ENCODE results near the gene SEC14L5. TPM values are rescaled to one million over a fixed set of nuclear protein-coding genes. Genes with fewer than 3 reads are reported as not detected.
"Not testable (repeated sequence)": the region's sequence is repeated elsewhere in the genome, so short reads cannot be mapped to it uniquely, and the experiment has no call there.

SEC14L5 gene
- total RNA-seq, 1 donor from 2014 or later = not detected

DNA sequence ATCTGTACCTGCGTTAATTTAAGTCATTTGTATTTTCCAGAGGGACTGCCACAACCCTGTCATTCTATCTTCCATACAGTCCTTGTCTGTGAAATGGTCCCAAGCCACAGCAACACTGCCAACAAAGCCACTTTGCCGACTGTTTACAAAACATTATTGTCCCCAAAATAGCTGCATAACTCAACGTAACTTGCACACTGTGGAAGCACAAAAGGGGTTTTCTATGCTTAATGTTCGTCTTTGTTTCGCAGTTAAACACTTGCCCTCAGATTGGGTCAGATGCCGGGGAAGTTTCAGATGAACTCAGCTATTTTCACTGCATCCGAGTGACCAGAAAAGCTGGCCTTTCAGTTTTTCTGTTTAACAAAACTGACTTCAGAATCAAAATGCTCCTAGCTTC lies 4.6 kb downstream of the SEC14L5 start:
- Histone ChIP-seq H3K36me3 (ENCODE audit: control insufficient read depth, insufficient read depth, low read length) (no peaks in the 10 kb centered on the region), H3K27me3 (ENCODE audit: control insufficient read depth, insufficient read depth, low read length) (peaks cover 11% of the 10 kb centered on the region), H3K4me3 (ENCODE audit: low read depth, low read length) (no peak overlapping the region)
- DNase-seq (ENCODE audit: low read depth) = no peak
- TF ChIP-seq, protein P1, sequence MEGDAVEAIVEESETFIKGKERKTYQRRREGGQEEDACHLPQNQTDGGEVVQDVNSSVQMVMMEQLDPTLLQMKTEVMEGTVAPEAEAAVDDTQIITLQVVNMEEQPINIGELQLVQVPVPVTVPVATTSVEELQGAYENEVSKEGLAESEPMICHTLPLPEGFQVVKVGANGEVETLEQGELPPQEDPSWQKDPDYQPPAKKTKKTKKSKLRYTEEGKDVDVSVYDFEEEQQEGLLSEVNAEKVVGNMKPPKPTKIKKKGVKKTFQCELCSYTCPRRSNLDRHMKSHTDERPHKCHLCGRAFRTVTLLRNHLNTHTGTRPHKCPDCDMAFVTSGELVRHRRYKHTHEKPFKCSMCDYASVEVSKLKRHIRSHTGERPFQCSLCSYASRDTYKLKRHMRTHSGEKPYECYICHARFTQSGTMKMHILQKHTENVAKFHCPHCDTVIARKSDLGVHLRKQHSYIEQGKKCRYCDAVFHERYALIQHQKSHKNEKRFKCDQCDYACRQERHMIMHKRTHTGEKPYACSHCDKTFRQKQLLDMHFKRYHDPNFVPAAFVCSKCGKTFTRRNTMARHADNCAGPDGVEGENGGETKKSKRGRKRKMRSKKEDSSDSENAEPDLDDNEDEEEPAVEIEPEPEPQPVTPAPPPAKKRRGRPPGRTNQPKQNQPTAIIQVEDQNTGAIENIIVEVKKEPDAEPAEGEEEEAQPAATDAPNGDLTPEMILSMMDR (IDR thresholded peaks at IDR 0.05; ENCODE audit: insufficient read depth, low read length, poor library complexity, severe bottlenecking) = no peak

DNA sequence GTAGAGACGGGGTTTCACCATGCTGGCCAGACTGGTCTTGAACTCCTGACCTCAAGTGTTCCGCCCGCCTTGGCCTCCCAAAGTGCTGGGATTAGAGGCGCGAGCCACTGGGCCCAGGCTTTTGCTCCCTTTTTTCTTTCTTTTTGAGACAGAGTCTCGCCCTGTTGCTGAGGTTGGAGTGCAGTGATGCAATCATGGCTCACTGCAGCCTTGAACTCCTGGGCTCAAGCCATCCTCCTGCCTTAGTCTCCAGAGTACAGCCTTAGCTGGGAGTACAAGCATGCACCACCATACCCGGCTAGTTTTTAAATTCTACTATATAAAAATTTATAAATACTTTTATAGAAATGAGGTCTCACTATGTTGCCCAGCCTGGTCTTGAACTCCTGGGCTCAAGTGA lies 5.4 kb downstream of the SEC14L5 start:
- H3K36me3 ChIP-seq (ENCODE audit: control insufficient read depth, insufficient read depth, low read length); H3K27me3 ChIP-seq (ENCODE audit: control insufficient read depth, insufficient read depth, low read length); H3K4me3 ChIP-seq (ENCODE audit: low read depth, low read length); DNase-seq (ENCODE audit: low read depth): not testable (repeated sequence)

DNA sequence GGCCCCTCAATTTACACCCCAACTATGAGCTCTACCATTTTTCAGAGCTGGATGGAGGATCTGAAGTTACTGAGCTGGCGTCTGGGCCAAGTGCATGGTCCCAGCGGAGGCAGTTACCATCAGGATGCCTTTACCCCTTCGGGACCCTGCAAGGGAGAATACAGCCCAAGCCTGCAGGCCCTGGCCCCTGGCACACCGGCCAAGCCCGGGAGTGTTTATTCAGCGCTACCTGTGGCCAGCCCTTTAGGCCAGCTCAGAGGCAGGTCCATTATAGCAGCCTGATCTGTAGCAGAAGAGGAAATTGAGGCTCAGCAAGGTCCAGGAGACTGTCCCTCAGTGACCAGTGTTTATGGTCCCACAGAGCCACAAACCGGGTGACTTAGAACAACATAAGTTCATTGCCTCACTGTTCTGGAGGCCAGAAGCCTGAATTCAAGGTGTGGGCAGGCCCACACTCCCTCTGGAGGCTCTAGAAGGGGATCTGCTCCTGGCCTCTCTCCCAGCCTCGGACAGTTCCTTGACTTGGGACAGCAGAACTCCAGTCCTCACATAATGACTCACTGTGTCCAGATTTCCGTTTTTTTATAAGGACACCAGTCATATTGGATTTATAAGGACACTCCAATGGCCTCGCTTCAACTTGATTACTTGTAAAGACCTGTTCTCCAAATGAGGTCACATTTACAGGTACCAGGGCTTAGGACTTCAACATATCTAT lies 8.8 kb downstream of the SEC14L5 start:
- Histone ChIP-seq H3K36me3 (ENCODE audit: control insufficient read depth, insufficient read depth, low read length) (no peaks in the 10 kb centered on the region), H3K4me3 (ENCODE audit: low read depth, low read length) (no peak overlapping the region), H3K27me3 (ENCODE audit: control insufficient read depth, insufficient read depth, low read length) (no peaks in the 10 kb centered on the region)
- DNase-seq (ENCODE audit: low read depth) = no peak
- TF ChIP-seq, protein P1 (IDR thresholded peaks at IDR 0.05; ENCODE audit: insufficient read depth, low read length, poor library complexity, severe bottlenecking) = no peak

DNA sequence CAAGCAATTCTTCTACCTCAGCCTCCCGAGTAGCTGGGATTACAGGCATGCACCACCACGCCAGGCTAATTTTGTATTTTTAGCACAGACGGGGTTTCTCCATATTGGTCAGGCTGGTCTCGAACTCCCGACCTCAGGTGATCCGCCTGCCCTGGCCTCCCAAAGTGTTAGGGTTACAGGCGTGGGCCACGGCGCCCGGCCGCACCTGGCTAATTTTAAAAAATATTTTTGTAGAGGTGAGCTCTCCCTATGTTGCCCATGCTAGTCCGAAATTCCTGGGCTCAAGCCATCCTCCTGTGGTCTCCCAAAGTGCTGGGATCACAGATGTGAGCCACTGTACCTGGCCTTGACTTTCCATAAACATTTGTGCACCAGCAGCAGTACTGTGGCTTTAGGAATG lies 10.1 kb downstream of the SEC14L5 start:
- H3K4me3 ChIP-seq (ENCODE audit: low read depth, low read length); DNase-seq (ENCODE audit: low read depth); H3K36me3 ChIP-seq (ENCODE audit: control insufficient read depth, insufficient read depth, low read length); H3K27me3 ChIP-seq (ENCODE audit: control insufficient read depth, insufficient read depth, low read length): not testable (repeated sequence)

DNA sequence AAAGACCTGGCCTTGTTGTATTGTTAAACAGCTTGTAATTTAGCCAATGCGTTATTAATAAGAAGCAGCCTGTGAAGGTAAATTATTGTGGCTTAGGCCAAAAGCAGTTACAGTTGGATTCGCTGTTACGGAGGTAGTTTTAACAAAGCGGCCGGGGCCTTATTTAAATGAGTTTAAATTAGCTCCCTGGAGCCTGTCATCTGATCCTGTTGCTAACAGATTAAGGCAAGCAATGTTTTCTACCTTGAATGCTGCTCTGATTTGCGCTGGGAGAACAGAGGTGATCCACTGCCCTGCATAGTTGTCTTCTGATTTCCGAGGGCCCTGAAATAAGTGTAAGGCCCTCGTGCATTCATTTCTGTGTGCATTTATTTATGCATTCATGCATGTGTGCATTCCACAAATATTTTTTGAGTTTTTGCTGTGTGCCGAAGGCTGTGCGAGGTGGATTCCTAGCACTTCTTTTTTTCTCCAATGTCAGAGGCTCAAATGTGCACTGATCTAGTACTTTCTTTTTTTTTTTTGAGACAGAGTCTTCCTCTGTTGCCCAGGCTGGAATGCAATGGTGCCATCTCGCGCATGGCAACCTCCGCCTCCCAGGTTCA lies 10.9 kb downstream of the SEC14L5 start:
- Histone ChIP-seq H3K4me3 (ENCODE audit: low read depth, low read length) (no peak overlapping the region), H3K27me3 (ENCODE audit: control insufficient read depth, insufficient read depth, low read length) (no peaks in the 10 kb centered on the region), H3K36me3 (ENCODE audit: control insufficient read depth, insufficient read depth, low read length) (no peaks in the 10 kb centered on the region)
- no peak for DNase-seq (ENCODE audit: low read depth)
- TF ChIP-seq, protein P1 (IDR thresholded peaks at IDR 0.05; ENCODE audit: insufficient read depth, low read length, poor library complexity, severe bottlenecking) = no peak

DNA sequence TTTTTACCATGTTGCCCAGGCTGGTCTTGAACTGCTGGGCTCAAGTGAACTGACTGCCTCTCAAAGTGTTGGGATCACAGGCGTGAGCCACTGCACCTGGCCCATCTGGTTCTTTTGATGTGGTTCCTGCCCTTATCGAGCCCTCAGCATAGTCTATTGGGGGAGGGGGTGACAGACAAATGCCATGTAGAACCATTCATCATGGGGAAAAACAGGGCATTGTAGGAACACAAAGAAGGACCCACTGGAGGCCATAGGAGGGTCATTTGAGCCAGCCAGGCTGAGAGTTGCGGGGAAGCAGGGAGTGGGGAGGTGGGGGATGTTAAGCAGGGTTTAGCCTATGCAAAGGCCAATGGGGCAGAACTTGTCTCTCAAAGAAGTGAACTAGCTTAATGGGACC lies 11.9 kb downstream of the SEC14L5 start:
- TF ChIP-seq, protein P1 (IDR thresholded peaks at IDR 0.05; ENCODE audit: insufficient read depth, low read length, poor library complexity, severe bottlenecking) = no peak
- no peak overlapping the region for H3K4me3 ChIP-seq (ENCODE audit: low read depth, low read length)
- H3K36me3 ChIP-seq (ENCODE audit: control insufficient read depth, insufficient read depth, low read length) = no peaks in the 10 kb centered on the region
- H3K27me3 ChIP-seq (ENCODE audit: control insufficient read depth, insufficient read depth, low read length) = no peaks in the 10 kb centered on the region
- DNase-seq (ENCODE audit: low read depth) = no peak
